HL-60 (cell line): ENCODE data around the gene PIGZ.

Experiments used
- DNase-seq, 2 experiments: peaks; one replicate each; pipeline ENCODE4 v3.0.0-alpha.2; 2010 to 2020; ENCODE audit warnings: low read depth in 1 of 2, low spot score in 1 of 2
- H3K27ac ChIP-seq: fragments of 250-450 bp; sonication (Bioruptor Pico); replicated peaks from 2 replicates; pipeline ENCODE4 v1.5.1; 2020; ENCODE audit warnings: mild to moderate bottlenecking, moderate library complexity
- H3K27me3 ChIP-seq: fragments of 250-450 bp; sonication (Bioruptor Pico); 2 replicates; pipeline ENCODE4 v1.5.1; 2021; ENCODE audit warnings: mild to moderate bottlenecking, moderate library complexity; ENCODE audit not compliant: insufficient read depth, poor library complexity, severe bottlenecking
- H3K4me3 ChIP-seq: replicated peaks from 2 replicates; pipeline ENCODE4 v1.5.1; 2011; ENCODE audit warnings: mild to moderate bottlenecking, control low read depth, low read length; ENCODE audit not compliant: insufficient read depth
- CTCF ChIP-seq: IDR thresholded peaks from one replicate; pipeline ENCODE4 v1.5.1; 2011; ENCODE audit warnings: low read length, control low read depth, inconsistent platforms; ENCODE audit not compliant: insufficient read depth
- GABPA ChIP-seq: IDR thresholded peaks from 2 replicates; pipeline ENCODE4 v1.6.1; 2012; ENCODE audit warnings: low read depth
- POLR2AphosphoS5 ChIP-seq: IDR thresholded peaks from 2 replicates; pipeline ENCODE4 v1.6.1; 2012; ENCODE audit warnings: low read depth
- REST ChIP-seq: IDR thresholded peaks from 2 replicates; pipeline ENCODE4 v1.6.1; 2012; ENCODE audit warnings: low read depth; ENCODE audit not compliant: insufficient replicate concordance
- SPI1 ChIP-seq: IDR thresholded peaks from 2 replicates; pipeline ENCODE4 v1.6.1; 2012; ENCODE audit warnings: low read depth, mild to moderate bottlenecking, borderline replicate concordance

PIGZ gene

GRCh38 chr3:196949750-196950149 lies 18.9 kb downstream of the PIGZ start:
- Histone ChIP-seq H3K27ac (no peak overlapping the region), H3K4me3 (no peak overlapping the region), H3K27me3 (no peaks in the 10 kb centered on the region)
- DNase-seq = no peak
- TF ChIP-seq CTCF (no peak), SPI1 (no peak), GABPA (no peak), REST (no peak), POLR2AphosphoS5 (no peak)

- no peak overlapping the region for H3K27ac ChIP-seq
- no peak overlapping the region for H3K4me3 ChIP-seq
- no peak for TF ChIP-seq GABPA
- TF ChIP-seq POLR2AphosphoS5 = no peak
- TF ChIP-seq REST = no peak
- TF ChIP-seq SPI1 = no peak
- no peak for TF ChIP-seq CTCF
- no peaks in the 10 kb centered on the region for H3K27me3 ChIP-seq
- no peak for DNase-seq
Measured at GRCh38 chr3:196949285-196949619, 19.4 kb downstream of the PIGZ start.

GRCh38 chr3:196948442-196949284 lies 20.0 kb downstream of the PIGZ start:
- Histone ChIP-seq H3K27me3 (no peaks in the 10 kb centered on the region), H3K4me3 (no peak overlapping the region), H3K27ac (no peak overlapping the region)
- no peak for TF ChIP-seq CTCF
- TF ChIP-seq POLR2AphosphoS5 = no peak
- TF ChIP-seq SPI1 = no peak
- TF ChIP-seq GABPA = no peak
- no peak for TF ChIP-seq REST
- peak in 1 of 2 experiments; percentile 22 for DNase-seq
